RWPE2 (cell line): ENCODE results near the gene ARL6IP5.

Experiments used
- ATAC-seq: fragments of 200-7000 bp; cut with Tn5 transposase; 3 replicates; pipeline ENCODE4 v1.9.1; 2021; ENCODE audit warnings: low read depth
- DNase-seq: peaks from one replicate; pipeline ENCODE4 v3.0.0-alpha.2; 2020; ENCODE audit warnings: low spot score
- H3K27ac ChIP-seq: fragments of 450-650 bp; 2 replicates; pipeline ENCODE4 v1.5.1; 2017; ENCODE audit warnings: mild to moderate bottlenecking; ENCODE audit not compliant: poor library complexity, severe bottlenecking
- H3K27me3 ChIP-seq: fragments of 250-450 bp; sonication (Bioruptor Pico); 2 replicates; pipeline ENCODE4 v1.5.1; 2021; ENCODE audit warnings: mild to moderate bottlenecking, moderate library complexity; ENCODE audit not compliant: insufficient read depth, poor library complexity, severe bottlenecking
- H3K36me3 ChIP-seq: fragments of 250-450 bp; sonication (Bioruptor Pico); 2 replicates; pipeline ENCODE4 v1.5.1; 2020; ENCODE audit warnings: low read depth, mild to moderate bottlenecking, moderate library complexity
- H3K4me1 ChIP-seq: fragments of 250-450 bp; sonication (Bioruptor Pico); 2 replicates; pipeline ENCODE4 v1.5.1; 2021; ENCODE audit warnings: mild to moderate bottlenecking, moderate library complexity; ENCODE audit not compliant: insufficient read depth, poor library complexity, severe bottlenecking
- H3K4me3 ChIP-seq: fragments of 250-450 bp; sonication (Bioruptor Pico); 2 replicates; pipeline ENCODE4 v1.5.1; 2021; ENCODE audit warnings: mild to moderate bottlenecking, moderate library complexity; ENCODE audit not compliant: severe bottlenecking
- H3K9me3 ChIP-seq: fragments of 250-450 bp; sonication (Bioruptor Pico); 2 replicates; pipeline ENCODE4 v1.5.1; 2021; ENCODE audit warnings: mild to moderate bottlenecking, moderate library complexity; ENCODE audit not compliant: severe bottlenecking
- CTCF ChIP-seq: fragments of 450-650 bp; IDR thresholded peaks from one replicate; pipeline ENCODE4 v1.5.1; 2017; ENCODE audit warnings: mild to moderate bottlenecking, moderate library complexity; ENCODE audit not compliant: poor library complexity, severe bottlenecking

The ARL6IP5 gene

GRCh38 chr3:69090021-69090420, 5.3 kb downstream of the ARL6IP5 start:
- Histone ChIP-seq H3K27me3 (no peaks in the 10 kb centered on the region), H3K36me3 (peaks cover 42% of the 10 kb centered on the region), H3K27ac (peak overlapping the region; percentile 94), H3K4me3 (no peak overlapping the region), H3K4me1 (peaks cover 53% of the 10 kb centered on the region), H3K9me3 (no peaks in the 10 kb centered on the region)
- no peak for TF ChIP-seq CTCF
- DNase-seq (no peak), ATAC-seq (peak; percentile 57)

- Histone ChIP-seq H3K36me3 (peaks cover 43% of the 10 kb centered on the region), H3K27me3 (no peaks in the 10 kb centered on the region), H3K4me3 (no peak overlapping the region), H3K27ac (peak overlapping the region; percentile 94), H3K9me3 (no peaks in the 10 kb centered on the region), H3K4me1 (peaks cover 52% of the 10 kb centered on the region)
- TF ChIP-seq CTCF: no peak
- ATAC-seq (no peak), DNase-seq (no peak)
These were observed 6.8 kb downstream of the ARL6IP5 start for GRCh38 chr3:69091389-69092029.

GRCh38 chr3:69092030-69092516, 7.3 kb downstream of the ARL6IP5 start:
- H3K4me3 ChIP-seq: no peak overlapping the region
- peaks cover 46% of the 10 kb centered on the region for H3K4me1 ChIP-seq
- ATAC-seq (0 out of 3 replicates have a peak, but pooled peaks have one; percentile 16), DNase-seq (no peak)
- no peaks in the 10 kb centered on the region for H3K27me3 ChIP-seq
- H3K27ac ChIP-seq: peak overlapping the region; percentile 94
- peaks cover 40% of the 10 kb centered on the region for H3K36me3 ChIP-seq
- no peak for TF ChIP-seq CTCF
- no peaks in the 10 kb centered on the region for H3K9me3 ChIP-seq

- Histone ChIP-seq H3K4me3 (no peak overlapping the region), H3K27ac (no peak overlapping the region), H3K9me3 (no peaks in the 10 kb centered on the region), H3K27me3 (no peaks in the 10 kb centered on the region), H3K4me1 (peaks cover 26% of the 10 kb centered on the region), H3K36me3 (peaks cover 29% of the 10 kb centered on the region)
- ATAC-seq (no peak), DNase-seq (no peak)
- TF ChIP-seq CTCF: no peak
These were observed 9.9 kb downstream of the ARL6IP5 start for GRCh38 chr3:69094467-69095205.
